HepG2 (cell line): ENCODE measurements around the gene HIVEP2. TPM values are rescaled to one million over a fixed set of nuclear protein-coding genes. Genes with fewer than 3 reads are reported as not detected.

Source experiments
- CEBPB ChIP-seq: IDR thresholded peaks from 2 replicates; pipeline ENCODE4 v1.6.1; 2011; ENCODE audit warnings: low read depth, low read length, improper control_type of control experiment, borderline replicate concordance
- CHD4 ChIP-seq: fragments of 200-600 bp; sonication (generic); IDR thresholded peaks from 2 replicates; pipeline ENCODE4 v1.7.0; 2017; ENCODE audit warnings: mild to moderate bottlenecking, low read length, borderline replicate concordance
- GLI4 ChIP-seq: sonication (generic); formaldehyde crosslinking; IDR thresholded peaks from 2 replicates; pipeline ENCODE4 v1.5.1; 2020; ENCODE audit warnings: missing genetic modification reagents, mild to moderate bottlenecking, moderate library complexity, borderline replicate concordance
- TBL1XR1 ChIP-seq: fragments of 150-350 bp; IDR thresholded peaks from 2 replicates; pipeline ENCODE4 v1.6.1; 2014; ENCODE audit warnings: borderline replicate concordance, low read length; ENCODE audit not compliant: partially characterized antibody
- ZNF136 ChIP-seq: sonication (generic); formaldehyde crosslinking; IDR thresholded peaks from 2 replicates; pipeline ENCODE4 v1.8.1; 2022; ENCODE audit warnings: low read depth, mild to moderate bottlenecking, moderate library complexity, missing genetic modification reagents
- ZNF335 ChIP-seq: sonication (generic); formaldehyde crosslinking; IDR thresholded peaks from 2 replicates; pipeline ENCODE4 v1.4.0; 2020; ENCODE audit warnings: missing genetic modification reagents
- ZNF567 ChIP-seq: sonication (generic); formaldehyde crosslinking; IDR thresholded peaks from 2 replicates; pipeline ENCODE4 v1.8.1; 2023; ENCODE audit warnings: mild to moderate bottlenecking, missing genetic modification reagents, borderline replicate concordance
- ZNF619 ChIP-seq: sonication (generic); formaldehyde crosslinking; IDR thresholded peaks from 2 replicates; pipeline ENCODE4 v1.4.0; 2020; ENCODE audit warnings: mild to moderate bottlenecking, missing genetic modification reagents
- polyA plus RNA-seq, 8 experiments: library from polyadenylated mRNA; depleted of rRNA in 3 of 8; stranded (reverse) in 7 of 8; unstranded in 1 of 8; fragments of >200 nt; fragmentation: Illumina TruSeq in 4 of 8; extraction: Trizol in 4 of 8; gene quantifications; 2 replicates each; pipeline versions ENCODE4 v1.2.1 to v1.2.3, GENCODE V29; 2011 to 2016; ENCODE audit warnings: low read depth in 4 of 8, missing spikeins in 1 of 8, mixed read lengths in 1 of 8; ENCODE audit not compliant: insufficient read depth in 1 of 8
- total RNA-seq, 5 experiments: library from RNA; depleted of rRNA; stranded (reverse); fragments of >200 nt; fragmentation: Illumina TruSeq; extraction: Trizol; gene quantifications; 2 replicates each; pipeline ENCODE4 v1.2.3, GENCODE V29; 2016; ENCODE audit warnings: low read depth in 1 of 5
- TF ChIP-seq, protein P1 (sequence below): sonication (generic); formaldehyde crosslinking; IDR thresholded peaks from 2 replicates; pipeline ENCODE4 v1.9.0; 2021; ENCODE audit warnings: mild to moderate bottlenecking, missing genetic modification reagents
- TF ChIP-seq, protein P2 (sequence below): sonication (generic); formaldehyde crosslinking; IDR thresholded peaks from 2 replicates; pipeline ENCODE4 v1.4.0; 2020; ENCODE audit warnings: mild to moderate bottlenecking, missing genetic modification reagents
- TF ChIP-seq, protein P3 (sequence below): sonication (generic); formaldehyde crosslinking; IDR thresholded peaks from 2 replicates; pipeline ENCODE4 v1.5.0; 2020; ENCODE audit warnings: mild to moderate bottlenecking, missing genetic modification reagents
- TF ChIP-seq, protein P4 (sequence below): sonication (generic); formaldehyde crosslinking; IDR thresholded peaks from 2 replicates; pipeline ENCODE4 v1.5.1; 2020; ENCODE audit warnings: missing genetic modification reagents, mild to moderate bottlenecking, borderline replicate concordance

The HIVEP2 gene
- total and polyA plus RNA-seq, 2 of the 13 experiments (the other 11 are each of a cell fraction or from before 2014, with no cell fraction given), result 3.4 to 12.9 TPM

DNA sequence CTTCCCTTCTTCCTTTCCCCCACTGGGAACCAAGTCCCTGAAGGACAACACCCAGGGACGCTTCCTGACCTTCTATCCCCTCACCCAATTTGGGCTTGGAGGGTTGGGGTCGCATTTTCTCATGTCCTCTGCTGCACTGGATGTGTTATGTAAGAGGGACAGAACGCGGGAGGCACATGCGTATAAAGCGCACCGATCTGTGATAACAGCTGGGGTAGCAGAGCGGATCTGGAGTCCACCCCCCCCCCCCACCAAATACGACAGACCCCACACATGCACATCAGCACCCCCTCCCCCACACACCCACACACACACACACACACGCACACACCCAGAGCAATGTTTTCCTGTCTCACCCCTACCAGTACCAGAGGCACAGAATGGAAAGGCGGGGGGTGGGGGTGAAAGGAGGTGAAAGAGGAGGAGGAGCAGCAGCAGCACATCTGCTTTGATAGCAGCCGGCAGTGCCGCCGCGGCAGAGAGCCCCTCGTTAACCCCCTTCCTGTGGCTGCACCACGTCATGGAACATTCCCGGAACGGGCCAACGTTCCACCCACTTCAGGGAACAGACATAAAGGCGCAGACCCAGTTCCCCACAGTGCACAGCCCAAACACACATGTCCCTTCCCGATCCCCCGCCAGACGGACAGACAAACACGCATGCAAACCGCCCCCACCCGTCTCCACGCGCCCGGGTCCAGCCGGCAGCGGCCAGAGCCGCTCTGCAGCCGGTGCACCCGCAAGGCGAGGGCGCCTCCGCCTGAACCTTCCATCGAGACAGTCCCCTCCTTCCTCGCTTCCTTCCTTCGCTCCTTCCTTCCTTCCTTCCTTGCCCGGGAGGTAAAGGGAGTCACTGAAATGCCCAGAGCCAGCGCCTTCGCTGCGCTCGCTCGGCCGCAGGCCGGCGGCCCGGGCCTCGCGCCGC lies 590 bp downstream of the HIVEP2 start (continued):
- TF ChIP-seq, protein P1, sequence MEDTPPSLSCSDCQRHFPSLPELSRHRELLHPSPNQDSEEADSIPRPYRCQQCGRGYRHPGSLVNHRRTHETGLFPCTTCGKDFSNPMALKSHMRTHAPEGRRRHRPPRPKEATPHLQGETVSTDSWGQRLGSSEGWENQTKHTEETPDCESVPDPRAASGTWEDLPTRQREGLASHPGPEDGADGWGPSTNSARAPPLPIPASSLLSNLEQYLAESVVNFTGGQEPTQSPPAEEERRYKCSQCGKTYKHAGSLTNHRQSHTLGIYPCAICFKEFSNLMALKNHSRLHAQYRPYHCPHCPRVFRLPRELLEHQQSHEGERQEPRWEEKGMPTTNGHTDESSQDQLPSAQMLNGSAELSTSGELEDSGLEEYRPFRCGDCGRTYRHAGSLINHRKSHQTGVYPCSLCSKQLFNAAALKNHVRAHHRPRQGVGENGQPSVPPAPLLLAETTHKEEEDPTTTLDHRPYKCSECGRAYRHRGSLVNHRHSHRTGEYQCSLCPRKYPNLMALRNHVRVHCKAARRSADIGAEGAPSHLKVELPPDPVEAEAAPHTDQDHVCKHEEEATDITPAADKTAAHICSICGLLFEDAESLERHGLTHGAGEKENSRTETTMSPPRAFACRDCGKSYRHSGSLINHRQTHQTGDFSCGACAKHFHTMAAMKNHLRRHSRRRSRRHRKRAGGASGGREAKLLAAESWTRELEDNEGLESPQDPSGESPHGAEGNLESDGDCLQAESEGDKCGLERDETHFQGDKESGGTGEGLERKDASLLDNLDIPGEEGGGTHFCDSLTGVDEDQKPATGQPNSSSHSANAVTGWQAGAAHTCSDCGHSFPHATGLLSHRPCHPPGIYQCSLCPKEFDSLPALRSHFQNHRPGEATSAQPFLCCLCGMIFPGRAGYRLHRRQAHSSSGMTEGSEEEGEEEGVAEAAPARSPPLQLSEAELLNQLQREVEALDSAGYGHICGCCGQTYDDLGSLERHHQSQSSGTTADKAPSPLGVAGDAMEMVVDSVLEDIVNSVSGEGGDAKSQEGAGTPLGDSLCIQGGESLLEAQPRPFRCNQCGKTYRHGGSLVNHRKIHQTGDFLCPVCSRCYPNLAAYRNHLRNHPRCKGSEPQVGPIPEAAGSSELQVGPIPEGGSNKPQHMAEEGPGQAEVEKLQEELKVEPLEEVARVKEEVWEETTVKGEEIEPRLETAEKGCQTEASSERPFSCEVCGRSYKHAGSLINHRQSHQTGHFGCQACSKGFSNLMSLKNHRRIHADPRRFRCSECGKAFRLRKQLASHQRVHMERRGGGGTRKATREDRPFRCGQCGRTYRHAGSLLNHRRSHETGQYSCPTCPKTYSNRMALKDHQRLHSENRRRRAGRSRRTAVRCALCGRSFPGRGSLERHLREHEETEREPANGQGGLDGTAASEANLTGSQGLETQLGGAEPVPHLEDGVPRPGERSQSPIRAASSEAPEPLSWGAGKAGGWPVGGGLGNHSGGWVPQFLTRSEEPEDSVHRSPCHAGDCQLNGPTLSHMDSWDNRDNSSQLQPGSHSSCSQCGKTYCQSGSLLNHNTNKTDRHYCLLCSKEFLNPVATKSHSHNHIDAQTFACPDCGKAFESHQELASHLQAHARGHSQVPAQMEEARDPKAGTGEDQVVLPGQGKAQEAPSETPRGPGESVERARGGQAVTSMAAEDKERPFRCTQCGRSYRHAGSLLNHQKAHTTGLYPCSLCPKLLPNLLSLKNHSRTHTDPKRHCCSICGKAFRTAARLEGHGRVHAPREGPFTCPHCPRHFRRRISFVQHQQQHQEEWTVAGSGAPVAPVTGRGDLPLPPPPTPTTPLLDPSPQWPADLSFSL, result no peak; the same call in 1 of the 2 replicates
- peak; percentile 81 for TF ChIP-seq ZNF335
- TF ChIP-seq, protein P2, sequence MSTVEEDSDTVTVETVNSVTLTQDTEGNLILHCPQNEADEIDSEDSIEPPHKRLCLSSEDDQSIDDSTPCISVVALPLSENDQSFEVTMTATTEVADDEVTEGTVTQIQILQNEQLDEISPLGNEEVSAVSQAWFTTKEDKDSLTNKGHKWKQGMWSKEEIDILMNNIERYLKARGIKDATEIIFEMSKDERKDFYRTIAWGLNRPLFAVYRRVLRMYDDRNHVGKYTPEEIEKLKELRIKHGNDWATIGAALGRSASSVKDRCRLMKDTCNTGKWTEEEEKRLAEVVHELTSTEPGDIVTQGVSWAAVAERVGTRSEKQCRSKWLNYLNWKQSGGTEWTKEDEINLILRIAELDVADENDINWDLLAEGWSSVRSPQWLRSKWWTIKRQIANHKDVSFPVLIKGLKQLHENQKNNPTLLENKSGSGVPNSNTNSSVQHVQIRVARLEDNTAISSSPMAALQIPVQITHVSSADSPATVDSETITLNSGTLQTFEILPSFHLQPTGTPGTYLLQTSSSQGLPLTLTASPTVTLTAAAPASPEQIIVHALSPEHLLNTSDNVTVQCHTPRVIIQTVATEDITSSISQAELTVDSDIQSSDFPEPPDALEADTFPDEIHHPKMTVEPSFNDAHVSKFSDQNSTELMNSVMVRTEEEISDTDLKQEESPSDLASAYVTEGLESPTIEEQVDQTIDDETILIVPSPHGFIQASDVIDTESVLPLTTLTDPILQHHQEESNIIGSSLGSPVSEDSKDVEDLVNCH (CRISPR knock-in tag), result no peak
- no peak for TF ChIP-seq ZNF136 (CRISPR knock-in tag)
- TF ChIP-seq ZNF619, result no peak; the same call in 1 of the 2 replicates
- 0 out of 2 replicates have a peak, but pooled peaks have one; percentile 72 for TF ChIP-seq ZNF567
- peak; percentile 72 for TF ChIP-seq TBL1XR1
- TF ChIP-seq, protein P3, sequence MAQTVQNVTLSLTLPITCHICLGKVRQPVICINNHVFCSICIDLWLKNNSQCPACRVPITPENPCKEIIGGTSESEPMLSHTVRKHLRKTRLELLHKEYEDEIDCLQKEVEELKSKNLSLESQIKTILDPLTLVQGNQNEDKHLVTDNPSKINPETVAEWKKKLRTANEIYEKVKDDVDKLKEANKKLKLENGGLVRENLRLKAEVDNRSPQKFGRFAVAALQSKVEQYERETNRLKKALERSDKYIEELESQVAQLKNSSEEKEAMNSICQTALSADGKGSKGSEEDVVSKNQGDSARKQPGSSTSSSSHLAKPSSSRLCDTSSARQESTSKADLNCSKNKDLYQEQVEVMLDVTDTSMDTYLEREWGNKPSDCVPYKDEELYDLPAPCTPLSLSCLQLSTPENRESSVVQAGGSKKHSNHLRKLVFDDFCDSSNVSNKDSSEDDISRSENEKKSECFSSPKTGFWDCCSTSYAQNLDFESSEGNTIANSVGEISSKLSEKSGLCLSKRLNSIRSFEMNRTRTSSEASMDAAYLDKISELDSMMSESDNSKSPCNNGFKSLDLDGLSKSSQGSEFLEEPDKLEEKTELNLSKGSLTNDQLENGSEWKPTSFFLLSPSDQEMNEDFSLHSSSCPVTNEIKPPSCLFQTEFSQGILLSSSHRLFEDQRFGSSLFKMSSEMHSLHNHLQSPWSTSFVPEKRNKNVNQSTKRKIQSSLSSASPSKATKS (CRISPR knock-in tag), result peak; percentile 65; the same call in 1 of the 2 replicates
- TF ChIP-seq CHD4, result no peak
- TF ChIP-seq GLI4, result peak; percentile 72; the same call in 1 of the 2 replicates
- TF ChIP-seq CEBPB, result no peak
- TF ChIP-seq, protein P4, sequence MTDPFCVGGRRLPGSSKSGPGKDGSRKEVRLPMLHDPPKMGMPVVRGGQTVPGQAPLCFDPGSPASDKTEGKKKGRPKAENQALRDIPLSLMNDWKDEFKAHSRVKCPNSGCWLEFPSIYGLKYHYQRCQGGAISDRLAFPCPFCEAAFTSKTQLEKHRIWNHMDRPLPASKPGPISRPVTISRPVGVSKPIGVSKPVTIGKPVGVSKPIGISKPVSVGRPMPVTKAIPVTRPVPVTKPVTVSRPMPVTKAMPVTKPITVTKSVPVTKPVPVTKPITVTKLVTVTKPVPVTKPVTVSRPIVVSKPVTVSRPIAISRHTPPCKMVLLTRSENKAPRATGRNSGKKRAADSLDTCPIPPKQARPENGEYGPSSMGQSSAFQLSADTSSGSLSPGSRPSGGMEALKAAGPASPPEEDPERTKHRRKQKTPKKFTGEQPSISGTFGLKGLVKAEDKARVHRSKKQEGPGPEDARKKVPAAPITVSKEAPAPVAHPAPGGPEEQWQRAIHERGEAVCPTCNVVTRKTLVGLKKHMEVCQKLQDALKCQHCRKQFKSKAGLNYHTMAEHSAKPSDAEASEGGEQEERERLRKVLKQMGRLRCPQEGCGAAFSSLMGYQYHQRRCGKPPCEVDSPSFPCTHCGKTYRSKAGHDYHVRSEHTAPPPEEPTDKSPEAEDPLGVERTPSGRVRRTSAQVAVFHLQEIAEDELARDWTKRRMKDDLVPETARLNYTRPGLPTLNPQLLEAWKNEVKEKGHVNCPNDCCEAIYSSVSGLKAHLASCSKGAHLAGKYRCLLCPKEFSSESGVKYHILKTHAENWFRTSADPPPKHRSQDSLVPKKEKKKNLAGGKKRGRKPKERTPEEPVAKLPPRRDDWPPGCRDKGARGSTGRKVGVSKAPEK, result no peak
